ENCODE data around the gene CACNA2D1. TPM values are rescaled to one million over a fixed set of nuclear protein-coding genes. Genes with fewer than 3 reads are reported as not detected.

CACNA2D1 gene
- polyA plus RNA-seq, 2 of the 4 experiments (the other 2 are of a cell fraction) = 18.0 to 32.9 TPM

DNA sequence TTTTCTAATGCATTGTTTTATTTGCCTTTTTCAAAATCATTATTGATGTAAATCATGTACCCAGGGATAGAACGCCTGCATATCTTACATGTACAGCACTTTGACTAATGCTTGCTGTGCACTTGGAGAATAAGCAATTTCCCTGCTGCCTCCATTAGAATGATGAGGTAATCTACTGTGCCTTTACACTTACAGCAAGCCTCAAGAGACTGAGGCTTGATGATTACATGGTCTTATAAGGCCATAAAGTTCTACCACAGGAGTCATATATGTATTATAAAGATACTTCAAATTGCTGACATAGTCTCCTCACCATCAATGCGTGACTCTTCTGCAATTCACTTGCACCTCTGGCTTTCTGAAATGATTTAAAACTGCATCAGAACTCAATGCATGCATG is 345.2 kb downstream of the CACNA2D1 start:
- POLR2A ChIA-PET = no interaction called here
- Histone ChIP-seq H3K9me3 (no peaks in the 10 kb centered on the region), H3K4me2 (no peak overlapping the region), H3K4me3 (no peak overlapping the region), H3K27ac (no peak overlapping the region), H3K4me1 (no peaks in the 10 kb centered on the region)
- no peak for FAIRE-seq
- ATAC-seq = no peak
- 98% methylated on average over 2 of the region's 2 CpGs for WGBS (ENCODE audit: missing lambda C conversion rate)
- TF ChIP-seq TP53 (CRISPR knock-in tag; IDR thresholded peaks at IDR 0.05) = no peak
- TF ChIP-seq MAFK (IDR thresholded peaks at IDR 0.05; ENCODE audit: partially characterized antibody) = no peak
- no peak for TF ChIP-seq ZSCAN20 (CRISPR knock-in tag; IDR thresholded peaks at IDR 0.05)
- TF ChIP-seq, protein P1, sequence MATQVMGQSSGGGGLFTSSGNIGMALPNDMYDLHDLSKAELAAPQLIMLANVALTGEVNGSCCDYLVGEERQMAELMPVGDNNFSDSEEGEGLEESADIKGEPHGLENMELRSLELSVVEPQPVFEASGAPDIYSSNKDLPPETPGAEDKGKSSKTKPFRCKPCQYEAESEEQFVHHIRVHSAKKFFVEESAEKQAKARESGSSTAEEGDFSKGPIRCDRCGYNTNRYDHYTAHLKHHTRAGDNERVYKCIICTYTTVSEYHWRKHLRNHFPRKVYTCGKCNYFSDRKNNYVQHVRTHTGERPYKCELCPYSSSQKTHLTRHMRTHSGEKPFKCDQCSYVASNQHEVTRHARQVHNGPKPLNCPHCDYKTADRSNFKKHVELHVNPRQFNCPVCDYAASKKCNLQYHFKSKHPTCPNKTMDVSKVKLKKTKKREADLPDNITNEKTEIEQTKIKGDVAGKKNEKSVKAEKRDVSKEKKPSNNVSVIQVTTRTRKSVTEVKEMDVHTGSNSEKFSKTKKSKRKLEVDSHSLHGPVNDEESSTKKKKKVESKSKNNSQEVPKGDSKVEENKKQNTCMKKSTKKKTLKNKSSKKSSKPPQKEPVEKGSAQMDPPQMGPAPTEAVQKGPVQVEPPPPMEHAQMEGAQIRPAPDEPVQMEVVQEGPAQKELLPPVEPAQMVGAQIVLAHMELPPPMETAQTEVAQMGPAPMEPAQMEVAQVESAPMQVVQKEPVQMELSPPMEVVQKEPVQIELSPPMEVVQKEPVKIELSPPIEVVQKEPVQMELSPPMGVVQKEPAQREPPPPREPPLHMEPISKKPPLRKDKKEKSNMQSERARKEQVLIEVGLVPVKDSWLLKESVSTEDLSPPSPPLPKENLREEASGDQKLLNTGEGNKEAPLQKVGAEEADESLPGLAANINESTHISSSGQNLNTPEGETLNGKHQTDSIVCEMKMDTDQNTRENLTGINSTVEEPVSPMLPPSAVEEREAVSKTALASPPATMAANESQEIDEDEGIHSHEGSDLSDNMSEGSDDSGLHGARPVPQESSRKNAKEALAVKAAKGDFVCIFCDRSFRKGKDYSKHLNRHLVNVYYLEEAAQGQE (IDR thresholded peaks at IDR 0.05) = no peak
- TF ChIP-seq CEBPB (IDR thresholded peaks at IDR 0.05) = no peak
- TF ChIP-seq, protein P2, sequence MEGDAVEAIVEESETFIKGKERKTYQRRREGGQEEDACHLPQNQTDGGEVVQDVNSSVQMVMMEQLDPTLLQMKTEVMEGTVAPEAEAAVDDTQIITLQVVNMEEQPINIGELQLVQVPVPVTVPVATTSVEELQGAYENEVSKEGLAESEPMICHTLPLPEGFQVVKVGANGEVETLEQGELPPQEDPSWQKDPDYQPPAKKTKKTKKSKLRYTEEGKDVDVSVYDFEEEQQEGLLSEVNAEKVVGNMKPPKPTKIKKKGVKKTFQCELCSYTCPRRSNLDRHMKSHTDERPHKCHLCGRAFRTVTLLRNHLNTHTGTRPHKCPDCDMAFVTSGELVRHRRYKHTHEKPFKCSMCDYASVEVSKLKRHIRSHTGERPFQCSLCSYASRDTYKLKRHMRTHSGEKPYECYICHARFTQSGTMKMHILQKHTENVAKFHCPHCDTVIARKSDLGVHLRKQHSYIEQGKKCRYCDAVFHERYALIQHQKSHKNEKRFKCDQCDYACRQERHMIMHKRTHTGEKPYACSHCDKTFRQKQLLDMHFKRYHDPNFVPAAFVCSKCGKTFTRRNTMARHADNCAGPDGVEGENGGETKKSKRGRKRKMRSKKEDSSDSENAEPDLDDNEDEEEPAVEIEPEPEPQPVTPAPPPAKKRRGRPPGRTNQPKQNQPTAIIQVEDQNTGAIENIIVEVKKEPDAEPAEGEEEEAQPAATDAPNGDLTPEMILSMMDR (IDR thresholded peaks at IDR 0.05) = no peak
- TF ChIP-seq, protein P3, sequence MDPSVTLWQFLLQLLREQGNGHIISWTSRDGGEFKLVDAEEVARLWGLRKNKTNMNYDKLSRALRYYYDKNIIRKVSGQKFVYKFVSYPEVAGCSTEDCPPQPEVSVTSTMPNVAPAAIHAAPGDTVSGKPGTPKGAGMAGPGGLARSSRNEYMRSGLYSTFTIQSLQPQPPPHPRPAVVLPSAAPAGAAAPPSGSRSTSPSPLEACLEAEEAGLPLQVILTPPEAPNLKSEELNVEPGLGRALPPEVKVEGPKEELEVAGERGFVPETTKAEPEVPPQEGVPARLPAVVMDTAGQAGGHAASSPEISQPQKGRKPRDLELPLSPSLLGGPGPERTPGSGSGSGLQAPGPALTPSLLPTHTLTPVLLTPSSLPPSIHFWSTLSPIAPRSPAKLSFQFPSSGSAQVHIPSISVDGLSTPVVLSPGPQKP (IDR thresholded peaks at IDR 0.05; ENCODE audit: low read depth, low read length) = no peak
- no peak for TF ChIP-seq HOXA7 (CRISPR knock-in tag; IDR thresholded peaks at IDR 0.05)
- TF ChIP-seq MAZ (IDR thresholded peaks at IDR 0.05; ENCODE audit: borderline replicate concordance, low read depth, low read length) = no peak
- no peak for TF ChIP-seq CHD2 (IDR thresholded peaks at IDR 0.05; ENCODE audit: low read length, partially characterized antibody)
- TF ChIP-seq, protein P4, sequence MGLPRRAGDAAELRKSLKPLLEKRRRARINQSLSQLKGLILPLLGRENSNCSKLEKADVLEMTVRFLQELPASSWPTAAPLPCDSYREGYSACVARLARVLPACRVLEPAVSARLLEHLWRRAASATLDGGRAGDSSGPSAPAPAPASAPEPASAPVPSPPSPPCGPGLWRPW (IDR thresholded peaks at IDR 0.05) = no peak
- TF ChIP-seq RNF2 (IDR thresholded peaks at IDR 0.05; ENCODE audit: borderline replicate concordance, low read depth) = no peak
- no peak for TF ChIP-seq EHMT2 (IDR thresholded peaks at IDR 0.05; ENCODE audit: low read depth)
- CTCF ChIA-PET = no interaction called here
- DNase-seq (ENCODE audit: low read depth in 1 of 2, low spot score in 1 of 2) = no peak

DNA sequence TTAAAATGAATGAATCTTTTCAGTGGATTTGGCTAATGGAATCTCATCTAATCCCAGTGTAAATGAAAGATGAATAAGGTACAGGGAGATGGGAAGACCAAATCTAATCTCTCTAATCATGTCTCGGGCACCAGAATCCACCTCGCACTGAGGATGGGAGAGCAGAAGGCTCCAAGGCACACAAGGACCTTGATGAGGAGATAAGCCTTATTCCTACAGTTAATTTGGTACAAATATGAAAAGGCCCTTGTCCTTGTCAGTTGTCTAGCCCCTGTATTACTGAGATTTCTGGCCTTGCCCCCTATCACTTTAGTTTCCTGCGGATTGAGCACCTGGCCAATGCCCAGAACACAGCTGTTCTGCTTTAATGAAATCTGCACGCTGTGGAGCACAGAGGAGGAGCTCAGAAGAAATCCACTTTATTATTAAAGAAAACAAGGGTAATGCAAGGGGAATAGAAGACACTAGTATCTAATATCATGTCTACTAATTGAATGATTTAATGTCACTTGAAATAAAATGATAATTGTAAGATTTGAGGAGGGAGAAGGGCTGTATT is 352.4 kb downstream of the CACNA2D1 start:
- Histone ChIP-seq H3K27ac (no peak overlapping the region), H3K4me1 (no peaks in the 10 kb centered on the region), H3K9me3 (no peaks in the 10 kb centered on the region), H3K4me2 (no peak overlapping the region), H3K4me3 (no peak overlapping the region)
- no peak for FAIRE-seq
- ChIA-PET CTCF (no interaction called here), POLR2A (no interaction called here)
- 93% methylated on average over 4 of the region's 4 CpGs for WGBS (ENCODE audit: missing lambda C conversion rate)
- TF ChIP-seq NPAS2 (CRISPR knock-in tag; IDR thresholded peaks at IDR 0.05; ENCODE audit: borderline replicate concordance) (no peak), MYC (IDR thresholded peaks at IDR 0.05; ENCODE audit: borderline replicate concordance, low read length) (no peak), PHF8 (IDR thresholded peaks at IDR 0.05; ENCODE audit: borderline replicate concordance, low read depth) (no peak), CHD4 (IDR thresholded peaks at IDR 0.05; ENCODE audit: borderline replicate concordance) (no peak), TP53 (CRISPR knock-in tag; IDR thresholded peaks at IDR 0.05) (no peak), JUNB (IDR thresholded peaks at IDR 0.05) (no peak), RAD21 (conservative IDR thresholded peaks at IDR 0.05 in 1 of 2, IDR thresholded peaks at IDR 0.05 in 1 of 2) (no peak), SMC3 (IDR thresholded peaks at IDR 0.05) (no peak), GATA3 (IDR thresholded peaks at IDR 0.05; ENCODE audit: borderline replicate concordance) (no peak), CEBPB (IDR thresholded peaks at IDR 0.05) (no peak), FOSB (CRISPR knock-in tag; IDR thresholded peaks at IDR 0.05) (no peak), MAFK (IDR thresholded peaks at IDR 0.05; ENCODE audit: partially characterized antibody) (no peak), POLR2A (IDR thresholded peaks at IDR 0.05; ENCODE audit: low read length) (no peak), HOXB13 (CRISPR knock-in tag; IDR thresholded peaks at IDR 0.05; ENCODE audit: low read depth) (no peak)
- TF ChIP-seq, protein P5, sequence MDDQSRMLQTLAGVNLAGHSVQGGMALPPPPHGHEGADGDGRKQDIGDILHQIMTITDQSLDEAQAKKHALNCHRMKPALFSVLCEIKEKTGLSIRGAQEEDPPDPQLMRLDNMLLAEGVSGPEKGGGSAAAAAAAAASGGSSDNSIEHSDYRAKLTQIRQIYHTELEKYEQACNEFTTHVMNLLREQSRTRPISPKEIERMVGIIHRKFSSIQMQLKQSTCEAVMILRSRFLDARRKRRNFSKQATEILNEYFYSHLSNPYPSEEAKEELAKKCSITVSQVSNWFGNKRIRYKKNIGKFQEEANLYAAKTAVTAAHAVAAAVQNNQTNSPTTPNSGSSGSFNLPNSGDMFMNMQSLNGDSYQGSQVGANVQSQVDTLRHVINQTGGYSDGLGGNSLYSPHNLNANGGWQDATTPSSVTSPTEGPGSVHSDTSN (IDR thresholded peaks at IDR 0.05) = no peak
- TF ChIP-seq, protein P6, sequence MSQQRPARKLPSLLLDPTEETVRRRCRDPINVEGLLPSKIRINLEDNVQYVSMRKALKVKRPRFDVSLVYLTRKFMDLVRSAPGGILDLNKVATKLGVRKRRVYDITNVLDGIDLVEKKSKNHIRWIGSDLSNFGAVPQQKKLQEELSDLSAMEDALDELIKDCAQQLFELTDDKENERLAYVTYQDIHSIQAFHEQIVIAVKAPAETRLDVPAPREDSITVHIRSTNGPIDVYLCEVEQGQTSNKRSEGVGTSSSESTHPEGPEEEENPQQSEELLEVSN (IDR thresholded peaks at IDR 0.05; ENCODE audit: borderline replicate concordance, low read depth) = no peak
- ATAC-seq = no peak
- no peak for DNase-seq (ENCODE audit: low read depth in 1 of 2, low spot score in 1 of 2)
